ENCODE measurements around the gene CAPN5.

Gene CAPN5

DNA sequence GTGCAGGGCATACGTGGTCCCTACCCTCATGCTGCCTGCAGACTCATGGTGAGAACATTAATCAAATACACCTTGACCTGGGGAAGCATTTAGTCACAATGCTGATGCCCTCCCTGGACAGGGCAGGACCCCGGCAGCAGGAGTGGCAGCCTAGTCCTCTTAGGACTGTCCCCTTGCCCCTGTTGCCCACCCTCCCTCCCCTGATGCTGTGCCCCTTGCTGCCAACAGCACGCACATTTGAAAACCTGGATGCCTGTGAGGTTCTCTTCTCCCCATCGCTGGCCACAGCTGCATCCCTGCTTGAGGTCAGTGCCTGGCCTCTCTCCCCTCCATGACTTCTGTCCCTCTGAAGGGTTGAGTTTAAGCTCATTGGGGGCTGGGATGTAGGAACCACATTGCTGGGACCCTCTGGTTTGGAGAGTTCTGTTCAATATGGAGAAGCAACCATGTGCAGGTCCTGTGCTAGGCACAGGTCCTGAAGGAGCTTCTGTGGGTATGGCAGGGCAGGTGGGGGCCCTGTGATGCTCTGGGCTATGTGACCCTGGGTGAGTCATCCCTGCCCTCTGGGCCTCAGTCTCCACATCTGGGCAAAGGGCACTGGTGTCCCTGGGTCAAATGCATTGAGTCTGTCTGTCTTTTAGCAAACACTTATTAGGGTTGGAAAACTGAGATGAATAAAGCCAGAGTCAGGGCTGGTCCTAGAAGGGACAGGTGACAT is 92.6 kb downstream of the CAPN5 start:
- H3K4me1 ChIP-seq, result peaks cover 18 to 25% (median 20%) of the 10 kb centered on the region in 10 experiments
- TF ChIP-seq Cebpa-rat (IDR thresholded peaks at IDR 0.05), result no peak
- no peaks in the 10 kb centered on the region for H3K36me3 ChIP-seq
- H3K9me3 ChIP-seq (replicated peaks in 1 of 11), result no peaks in the 10 kb centered on the region
- H4K20me1 ChIP-seq, result peaks cover 0 to 7% (median 0%) of the 10 kb centered on the region in 11 experiments; a peak in 1 of 22 replicates
- no peak overlapping the region for H3K27ac ChIP-seq
- no peak overlapping the region for H3K9ac ChIP-seq
- no peak overlapping the region for H3K4me3 ChIP-seq
- no peaks in the 10 kb centered on the region for H3K27me3 ChIP-seq
- H3K4me2 ChIP-seq, result no peak overlapping the region

DNA sequence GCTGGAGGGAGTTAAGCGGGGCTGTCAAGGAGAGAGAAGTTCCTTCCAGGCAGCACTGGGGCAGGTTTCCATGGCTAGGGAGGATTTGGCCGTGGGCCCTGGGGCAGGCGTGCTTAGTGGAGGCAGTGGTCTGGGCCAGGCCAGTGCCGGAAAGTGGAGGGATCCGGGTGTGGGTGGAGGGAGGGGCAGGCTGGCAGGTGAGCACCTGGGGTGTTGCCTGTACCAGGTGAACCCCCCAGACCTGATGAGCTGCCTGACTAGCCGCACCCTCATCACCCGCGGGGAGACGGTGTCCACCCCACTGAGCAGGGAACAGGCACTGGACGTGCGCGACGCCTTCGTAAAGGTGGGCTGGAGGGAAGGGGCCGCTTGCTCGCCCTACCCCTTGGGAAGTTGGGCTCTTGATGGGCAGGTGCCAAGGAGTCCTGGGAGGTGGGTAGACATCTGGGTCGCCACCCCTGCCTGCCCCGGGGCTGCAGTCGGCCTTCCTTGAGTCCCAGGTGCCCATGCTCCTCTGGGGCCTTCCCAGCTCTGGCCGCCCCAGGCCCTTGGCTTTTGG is 93.2 kb downstream of the CAPN5 start:
- Histone ChIP-seq H3K9ac (no peak overlapping the region), H3K9me3 (replicated peaks in 1 of 11) (no peaks in the 10 kb centered on the region), H3K27ac (no peak overlapping the region), H3K36me3 (no peaks in the 10 kb centered on the region), H3K27me3 (no peaks in the 10 kb centered on the region), H4K20me1 (peaks cover 0 to 7% (median 0%) of the 10 kb centered on the region in 11 experiments; a peak in 1 of 22 replicates), H3K4me2 (no peak overlapping the region), H3K4me3 (no peak overlapping the region), H3K4me1 (peaks cover 11 to 19% (median 14%) of the 10 kb centered on the region in 10 experiments)
- no peak for TF ChIP-seq Cebpa-rat (IDR thresholded peaks at IDR 0.05)

DNA sequence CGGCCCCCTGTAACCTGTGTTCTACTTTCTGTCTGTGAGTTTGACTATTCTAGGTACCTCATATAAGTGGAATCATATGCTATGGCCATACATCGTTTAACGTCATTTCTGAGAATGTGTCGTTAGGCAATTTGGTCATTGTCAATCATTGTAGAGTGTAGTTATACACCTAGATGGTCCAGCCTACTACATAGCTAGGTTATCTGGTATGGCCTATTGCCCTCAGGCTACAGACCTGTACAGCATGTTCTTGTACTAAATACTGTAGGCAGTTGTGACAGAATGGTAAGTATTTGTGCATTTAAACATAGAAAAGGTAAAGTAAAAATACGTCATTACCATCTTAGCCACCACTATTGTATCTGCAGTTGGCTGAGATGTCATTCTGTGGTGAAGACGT is 96.5 kb downstream of the CAPN5 start:
- Histone ChIP-seq H3K27me3 (no peaks in the 10 kb centered on the region), H3K36me3 (no peaks in the 10 kb centered on the region), H3K27ac (no peak overlapping the region), H3K4me3 (no peak overlapping the region), H3K9me3 (replicated peaks in 1 of 11) (no peaks in the 10 kb centered on the region), H3K9ac (no peak overlapping the region), H4K20me1 (peaks cover 0 to 7% (median 0%) of the 10 kb centered on the region in 11 experiments; a peak in 1 of 22 replicates), H3K4me1 (peaks cover 18 to 23% (median 21%) of the 10 kb centered on the region in 10 experiments), H3K4me2 (no peak overlapping the region)
- TF ChIP-seq Cebpa-rat (IDR thresholded peaks at IDR 0.05), result no peak

DNA sequence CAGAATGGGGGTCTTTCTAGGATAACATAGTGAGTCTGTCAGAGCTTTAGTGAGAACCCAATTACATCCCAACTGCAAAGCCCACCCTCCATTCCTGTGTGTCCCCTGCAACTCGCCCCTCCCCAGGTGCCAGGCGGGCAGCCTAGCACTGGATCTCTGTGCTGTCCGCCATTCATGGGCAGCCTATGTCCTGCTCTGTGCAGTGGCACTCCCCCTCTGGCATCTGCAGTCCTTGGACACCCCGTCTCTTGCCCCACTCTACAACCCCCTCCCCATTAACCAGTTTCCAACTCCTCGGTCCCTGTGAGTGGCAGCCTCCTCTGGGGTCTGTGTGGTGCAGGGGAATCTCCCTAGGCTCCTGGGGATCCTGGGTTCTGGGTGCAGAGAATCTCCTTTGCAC is 98.3 kb downstream of the CAPN5 start:
- H3K9me3 ChIP-seq (replicated peaks in 1 of 11), result no peaks in the 10 kb centered on the region
- no peaks in the 10 kb centered on the region for H3K36me3 ChIP-seq
- H3K4me2 ChIP-seq, result no peak overlapping the region
- TF ChIP-seq Cebpa-rat (IDR thresholded peaks at IDR 0.05), result no peak
- peaks cover 0 to 7% (median 0%) of the 10 kb centered on the region in 11 experiments; a peak in 1 of 22 replicates for H4K20me1 ChIP-seq
- H3K4me3 ChIP-seq, result no peak overlapping the region
- no peak overlapping the region for H3K27ac ChIP-seq
- H3K4me1 ChIP-seq, result peaks cover 18 to 28% (median 23%) of the 10 kb centered on the region in 10 experiments
- no peaks in the 10 kb centered on the region for H3K27me3 ChIP-seq
- H3K9ac ChIP-seq, result no peak overlapping the region

DNA sequence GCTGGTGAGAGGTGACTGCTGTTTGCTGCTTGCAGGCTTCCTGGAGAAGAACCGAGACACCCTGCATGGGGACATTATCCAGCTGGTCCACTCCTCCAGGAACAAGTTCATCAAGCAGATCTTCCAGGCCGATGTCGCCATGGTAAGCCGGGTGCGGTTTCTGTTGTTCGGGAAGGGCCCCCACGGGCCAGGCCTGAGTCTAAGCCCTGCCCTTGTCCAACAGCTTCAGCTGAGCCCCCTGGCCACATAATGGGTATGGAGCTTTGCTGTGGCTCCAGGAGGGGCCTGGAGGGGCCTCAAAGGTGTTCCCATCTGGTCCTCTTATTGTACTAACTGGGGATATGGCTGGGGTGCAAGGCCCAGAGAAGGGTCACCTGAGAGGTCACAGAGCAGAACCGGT is 99.2 kb downstream of the CAPN5 start:
- no peaks in the 10 kb centered on the region for H3K27me3 ChIP-seq
- no peak for TF ChIP-seq Cebpa-rat (IDR thresholded peaks at IDR 0.05)
- H4K20me1 ChIP-seq, result peaks cover 0 to 7% (median 0%) of the 10 kb centered on the region in 11 experiments; a peak in 1 of 22 replicates
- H3K4me2 ChIP-seq, result peak overlapping the region in 3 of 11 experiments; percentile 58 to 73 (median 66); a peak in 3 of 22 replicates
- H3K9me3 ChIP-seq (replicated peaks in 1 of 11), result no peaks in the 10 kb centered on the region
- peaks cover 18 to 38% (median 32%) of the 10 kb centered on the region in 10 experiments for H3K4me1 ChIP-seq
- H3K9ac ChIP-seq, result no peak overlapping the region
- no peaks in the 10 kb centered on the region for H3K36me3 ChIP-seq
- H3K27ac ChIP-seq, result no peak overlapping the region
- no peak overlapping the region for H3K4me3 ChIP-seq

DNA sequence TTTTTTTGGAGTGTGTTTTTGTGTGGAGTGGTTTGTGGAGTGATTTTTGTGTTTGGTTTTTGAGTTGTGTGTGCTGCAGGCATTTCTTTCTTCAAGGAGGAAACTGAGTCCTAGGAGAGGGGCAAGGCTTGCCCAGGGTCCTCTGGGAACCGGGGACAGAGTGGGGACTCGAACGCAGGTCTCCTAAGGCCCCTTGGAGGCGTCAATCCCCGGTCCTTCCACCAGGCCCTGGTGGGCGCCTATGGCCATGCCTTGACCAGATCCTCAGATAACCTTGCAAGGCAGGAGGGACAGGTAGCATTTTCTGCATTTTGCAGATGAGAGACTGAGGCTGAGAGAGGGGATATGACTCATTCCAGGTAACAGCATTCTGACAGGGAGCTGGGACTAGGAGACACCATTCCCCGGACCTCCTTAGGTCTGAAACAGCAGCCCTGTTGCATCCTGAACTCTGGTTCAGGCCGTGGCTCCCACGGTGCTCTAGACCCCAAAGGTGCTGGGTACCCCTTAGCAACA is 100.4 kb downstream of the CAPN5 start:
- Histone ChIP-seq H3K4me3 (no peak overlapping the region), H3K9ac (0 out of 22 replicates have a peak overlapping the region, but pooled peaks of 1 of the 11 experiments have one; percentile 5), H3K27ac (peak overlapping the region in 4 of 11 experiments; percentile 3 to 31 (median 20); a peak in 1 of 22 replicates), H4K20me1 (no peaks in the 10 kb centered on the region), H3K9me3 (replicated peaks in 1 of 11) (no peaks in the 10 kb centered on the region), H3K4me2 (peak overlapping the region; percentile 57 to 82 (median 66)), H3K36me3 (no peaks in the 10 kb centered on the region), H3K4me1 (peaks cover 28 to 50% (median 44%) of the 10 kb centered on the region in 10 experiments), H3K27me3 (no peaks in the 10 kb centered on the region)
- no peak for TF ChIP-seq Cebpa-rat (IDR thresholded peaks at IDR 0.05)

DNA sequence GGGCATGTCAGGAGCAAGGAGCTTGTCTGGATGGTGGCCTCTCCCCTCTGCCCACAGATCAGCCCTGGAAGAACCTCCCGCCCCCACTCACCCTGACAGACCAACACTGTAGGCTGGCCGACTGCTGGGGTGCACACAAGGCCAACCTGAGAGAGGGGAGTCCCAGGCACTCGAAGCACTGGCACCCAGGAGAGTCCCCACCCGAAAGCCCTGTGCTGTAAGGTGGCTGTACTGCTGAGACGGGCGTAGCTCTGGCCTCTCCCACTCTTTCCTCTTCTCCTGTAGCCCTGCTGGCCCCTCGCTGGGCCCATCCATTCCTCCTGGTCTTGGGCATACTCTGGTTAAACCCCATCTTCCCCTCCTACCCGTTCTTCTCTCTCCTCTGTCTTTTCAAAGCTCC is 101.0 kb downstream of the CAPN5 start:
- H3K27me3 ChIP-seq, result no peaks in the 10 kb centered on the region
- H3K9ac ChIP-seq, result peak overlapping the region in 1 of 11 experiments; percentile 10; a peak in 2 of 22 replicates
- no peaks in the 10 kb centered on the region for H3K36me3 ChIP-seq
- peaks cover 34 to 56% (median 50%) of the 10 kb centered on the region in 10 experiments for H3K4me1 ChIP-seq
- peak overlapping the region; percentile 57 to 82 (median 66) for H3K4me2 ChIP-seq
- H3K9me3 ChIP-seq (replicated peaks in 1 of 11), result no peaks in the 10 kb centered on the region
- H3K27ac ChIP-seq, result peak overlapping the region in 5 of 11 experiments; percentile 2 to 47 (median 23); a peak in 4 of 22 replicates
- H4K20me1 ChIP-seq, result no peaks in the 10 kb centered on the region
- no peak overlapping the region for H3K4me3 ChIP-seq
- no peak for TF ChIP-seq Cebpa-rat (IDR thresholded peaks at IDR 0.05)

DNA sequence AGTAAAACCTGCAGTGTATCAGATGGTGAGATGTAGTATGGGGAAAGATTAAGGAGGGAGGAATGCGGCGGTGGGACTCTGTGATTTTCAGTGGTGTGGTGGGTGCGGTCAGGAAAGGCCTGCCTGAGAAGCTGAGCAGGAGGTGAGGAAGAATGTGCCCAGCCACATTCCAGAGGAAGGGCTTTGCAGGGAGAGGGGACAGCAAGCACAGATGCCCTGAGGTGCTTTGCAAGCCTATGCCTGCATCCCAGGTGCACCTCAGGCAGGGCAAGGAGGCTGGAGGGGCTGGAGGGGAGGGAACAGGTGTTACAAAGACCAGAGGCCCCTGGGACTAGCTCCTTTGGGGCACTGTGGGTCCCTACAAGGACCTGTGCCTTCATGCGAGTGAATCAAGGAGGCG is 103.3 kb downstream of the CAPN5 start:
- TF ChIP-seq Cebpa-rat (IDR thresholded peaks at IDR 0.05), result no peak
- Histone ChIP-seq H3K4me2 (peak overlapping the region; percentile 26 to 88 (median 66); a peak in 19 of 22 replicates), H3K9ac (no peak overlapping the region)

DNA sequence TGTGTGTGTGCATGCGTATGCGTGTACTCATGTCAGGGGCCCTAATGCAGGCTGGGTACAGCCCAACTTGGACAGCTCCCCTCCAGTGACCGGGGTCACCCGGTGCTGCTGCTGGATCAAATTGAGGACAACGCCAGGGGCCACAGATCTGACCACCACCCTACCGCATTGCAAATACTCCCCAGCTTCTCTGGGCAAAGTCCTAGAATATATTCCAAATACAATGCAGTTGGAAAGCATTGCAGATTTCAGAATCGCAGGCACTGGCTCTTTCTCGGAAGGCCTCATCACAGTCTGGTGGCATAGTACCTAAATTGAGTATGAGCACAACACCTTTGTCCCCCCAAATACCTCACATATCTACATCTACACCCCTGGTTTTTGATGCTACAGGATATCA is 104.5 kb downstream of the CAPN5 start:
- Histone ChIP-seq H3K9me3 (replicated peaks in 1 of 11) (no peaks in the 10 kb centered on the region), H3K36me3 (no peaks in the 10 kb centered on the region), H3K27ac (no peak overlapping the region), H3K4me1 (peaks cover 68 to 81% (median 75%) of the 10 kb centered on the region in 10 experiments), H3K27me3 (no peaks in the 10 kb centered on the region), H4K20me1 (no peaks in the 10 kb centered on the region), H3K4me2 (peak overlapping the region; percentile 43 to 93 (median 67); a peak in 21 of 22 replicates), H3K9ac (no peak overlapping the region), H3K4me3 (no peak overlapping the region)
- no peak for TF ChIP-seq Cebpa-rat (IDR thresholded peaks at IDR 0.05)

More for the DNA sequence above, 103.3 kb downstream of the CAPN5 start:
- H3K4me3 ChIP-seq, result no peak overlapping the region
- H4K20me1 ChIP-seq, result no peaks in the 10 kb centered on the region
- no peaks in the 10 kb centered on the region for H3K9me3 ChIP-seq (replicated peaks in 1 of 11)
- no peaks in the 10 kb centered on the region for H3K36me3 ChIP-seq
- H3K27me3 ChIP-seq, result no peaks in the 10 kb centered on the region
- H3K27ac ChIP-seq, result no peak overlapping the region
- peaks cover 57 to 72% (median 66%) of the 10 kb centered on the region in 10 experiments for H3K4me1 ChIP-seq
